GM20000 (cell line): ENCODE data around the gene CNTNAP1.

Experiments
- DNase-seq: peaks from one replicate; pipeline ENCODE4 v3.0.0; 2012; ENCODE audit warnings: low spot score
- TF ChIP-seq, protein P1 (sequence below): IDR thresholded peaks from 2 replicates; pipeline ENCODE4 v1.5.1; 2012; ENCODE audit warnings: mild to moderate bottlenecking, control low read depth; ENCODE audit errors: extremely low read depth, missing control alignments

CNTNAP1 gene

DNA sequence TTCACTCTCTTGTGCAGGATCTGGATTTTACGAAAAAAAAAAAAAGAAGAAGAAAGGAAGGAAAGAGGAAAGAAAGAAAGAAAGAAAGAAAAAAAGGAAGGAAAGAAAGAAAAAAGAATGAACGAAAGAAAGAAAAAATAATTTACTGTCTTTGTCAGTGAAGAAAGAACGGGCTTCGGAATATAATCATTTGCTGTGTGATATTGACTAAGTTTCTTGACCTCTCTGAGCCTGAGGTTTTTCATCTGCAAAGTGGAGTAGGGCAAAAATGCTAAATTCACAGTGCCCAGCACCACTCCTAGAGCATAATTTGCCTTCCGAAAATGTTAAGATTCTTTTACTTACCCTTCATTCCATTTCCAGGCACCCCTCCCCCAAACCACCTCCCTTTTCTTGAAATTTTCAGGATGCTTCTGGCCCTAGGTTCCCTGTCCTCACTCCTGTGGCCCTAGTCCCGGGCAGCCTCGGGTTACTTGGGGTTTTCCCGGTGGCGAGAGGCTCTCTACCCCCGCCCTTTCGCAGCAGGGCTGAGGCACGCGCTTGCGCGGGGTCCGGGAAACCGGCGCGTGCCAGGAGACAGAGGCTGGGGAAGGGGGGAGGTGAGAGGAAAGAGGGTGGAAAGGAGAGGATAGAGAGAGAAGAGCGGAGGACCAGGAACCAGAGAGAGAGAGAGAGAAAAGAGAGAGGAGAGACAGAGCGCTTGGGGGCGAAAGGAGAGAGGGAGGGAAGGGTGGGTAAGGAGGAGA is at the start of gene CNTNAP1:
Gene CNTNAP1 (plus strand): TSS at position 556 of the 746 bp plus-strand sequence. CDS start 299 bp downstream, outside the sequence.
- DNase-seq: peak; percentile 85
- TF ChIP-seq, protein P1, sequence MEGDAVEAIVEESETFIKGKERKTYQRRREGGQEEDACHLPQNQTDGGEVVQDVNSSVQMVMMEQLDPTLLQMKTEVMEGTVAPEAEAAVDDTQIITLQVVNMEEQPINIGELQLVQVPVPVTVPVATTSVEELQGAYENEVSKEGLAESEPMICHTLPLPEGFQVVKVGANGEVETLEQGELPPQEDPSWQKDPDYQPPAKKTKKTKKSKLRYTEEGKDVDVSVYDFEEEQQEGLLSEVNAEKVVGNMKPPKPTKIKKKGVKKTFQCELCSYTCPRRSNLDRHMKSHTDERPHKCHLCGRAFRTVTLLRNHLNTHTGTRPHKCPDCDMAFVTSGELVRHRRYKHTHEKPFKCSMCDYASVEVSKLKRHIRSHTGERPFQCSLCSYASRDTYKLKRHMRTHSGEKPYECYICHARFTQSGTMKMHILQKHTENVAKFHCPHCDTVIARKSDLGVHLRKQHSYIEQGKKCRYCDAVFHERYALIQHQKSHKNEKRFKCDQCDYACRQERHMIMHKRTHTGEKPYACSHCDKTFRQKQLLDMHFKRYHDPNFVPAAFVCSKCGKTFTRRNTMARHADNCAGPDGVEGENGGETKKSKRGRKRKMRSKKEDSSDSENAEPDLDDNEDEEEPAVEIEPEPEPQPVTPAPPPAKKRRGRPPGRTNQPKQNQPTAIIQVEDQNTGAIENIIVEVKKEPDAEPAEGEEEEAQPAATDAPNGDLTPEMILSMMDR: no peak

DNA sequence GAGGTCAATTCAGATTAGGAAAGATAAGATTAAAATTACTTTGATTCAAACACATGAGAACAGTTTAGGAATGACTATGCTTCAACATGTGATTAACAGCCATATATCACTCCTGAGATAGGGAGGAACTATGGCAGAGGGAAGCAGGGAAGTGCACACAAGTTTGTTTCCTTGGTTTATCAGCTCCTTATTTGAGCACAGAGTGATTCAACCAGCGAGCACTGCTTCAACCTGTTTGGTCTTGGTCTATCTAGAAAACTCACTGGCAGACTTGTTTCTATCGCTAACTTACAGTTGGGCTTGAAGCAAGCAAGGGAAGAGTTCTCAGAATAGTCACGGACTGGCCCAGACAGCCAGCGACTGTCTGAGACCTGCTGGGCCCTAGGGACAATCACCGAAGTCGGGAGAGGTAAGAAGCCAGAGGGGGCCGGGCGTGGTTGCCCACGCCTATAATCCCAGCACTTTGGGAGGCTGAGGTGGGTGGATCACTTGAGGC is 49.3 kb upstream of the CNTNAP1 start:
- TF ChIP-seq, protein P1: no peak
- no peak for DNase-seq

DNA sequence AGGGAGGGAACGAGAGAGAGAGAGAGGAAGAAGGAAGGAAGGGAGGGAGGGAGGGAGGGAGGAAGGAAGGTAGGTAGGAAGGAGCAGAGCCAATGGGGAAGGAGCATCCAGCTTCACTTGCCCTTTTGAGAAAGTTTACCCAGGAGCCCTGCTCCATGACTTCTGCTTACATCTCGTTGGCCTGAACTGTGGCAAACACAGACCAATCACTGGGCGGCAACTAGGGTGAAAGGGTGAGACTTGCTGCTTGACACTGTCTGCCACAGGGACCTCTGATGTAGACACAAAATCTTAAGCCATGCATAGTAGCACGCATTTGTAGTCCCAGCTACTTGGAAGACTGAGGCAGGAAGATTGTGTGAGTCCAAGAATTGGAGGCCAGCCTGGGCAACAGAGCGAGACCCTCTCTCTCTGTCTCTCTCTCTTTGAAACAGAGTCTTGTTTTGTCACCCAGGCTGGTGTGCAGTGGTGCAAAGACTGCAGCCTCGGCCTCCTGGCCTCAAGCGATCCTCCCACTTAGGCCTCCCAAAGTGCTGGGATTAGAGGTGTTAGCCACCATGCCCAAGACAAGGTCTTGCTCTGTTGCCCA is 42.7 kb upstream of the CNTNAP1 start:
- TF ChIP-seq, protein P1: no peak
- DNase-seq: no peak

DNA sequence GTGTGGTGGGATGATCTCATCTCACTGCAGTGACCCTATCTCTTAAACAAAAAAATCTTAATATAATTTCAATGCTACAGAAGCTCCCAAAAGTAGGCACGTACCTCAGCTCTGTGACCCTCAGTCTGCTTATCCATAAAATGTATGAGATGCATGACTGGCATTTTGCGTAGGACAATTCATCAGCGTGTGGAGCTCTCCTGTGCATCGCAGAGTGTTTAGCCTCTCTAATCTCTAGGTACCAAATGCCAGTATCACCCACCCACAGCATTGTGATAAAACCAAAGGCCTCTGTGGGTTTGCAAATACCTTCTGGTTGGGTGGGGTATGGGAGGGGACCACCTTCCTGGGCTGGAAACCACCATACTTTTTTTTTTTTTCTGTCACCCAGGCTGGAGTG is 42.2 kb upstream of the CNTNAP1 start:
- TF ChIP-seq, protein P1: no peak
- no peak for DNase-seq

DNA sequence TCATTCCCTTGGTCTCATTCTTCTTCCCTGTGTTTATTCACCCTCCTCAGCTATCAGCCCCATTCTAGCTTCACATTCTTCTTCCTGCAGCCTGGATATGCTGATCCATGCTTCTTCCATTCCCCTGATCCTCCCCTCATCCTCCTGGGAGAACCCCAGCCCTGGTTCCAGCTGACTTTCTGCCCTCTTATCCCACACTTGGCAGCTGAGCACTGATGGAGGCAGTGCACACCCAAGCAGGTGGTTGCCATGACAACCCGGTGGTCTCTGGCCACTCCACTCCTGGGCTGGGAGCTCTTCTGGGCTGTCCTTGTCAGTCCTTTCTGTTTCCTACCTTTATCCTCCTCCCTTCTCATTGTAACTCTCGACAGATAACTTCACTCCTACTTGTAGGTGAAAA is 40.0 kb upstream of the CNTNAP1 start:
- DNase-seq: no peak
- TF ChIP-seq, protein P1: no peak

DNA sequence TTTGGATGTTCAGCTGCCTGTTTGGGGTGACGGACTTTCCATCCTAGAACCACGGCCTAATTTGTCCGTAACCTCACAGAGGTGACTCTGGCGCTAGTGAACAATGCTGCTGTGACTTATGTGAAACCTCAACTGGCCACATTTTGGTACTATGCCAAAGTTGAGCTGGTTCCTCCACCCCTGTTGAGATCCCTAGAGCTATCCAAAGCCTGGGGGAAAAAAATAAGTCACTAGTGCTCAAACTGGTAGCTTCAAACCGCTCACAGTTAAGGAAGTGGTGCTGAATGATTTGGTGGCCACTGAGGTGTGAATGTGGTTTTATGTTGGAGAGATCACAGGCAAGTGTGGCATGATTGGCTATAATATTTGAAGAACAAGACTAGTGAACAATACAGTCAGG is 34.6 kb upstream of the CNTNAP1 start:
- TF ChIP-seq, protein P1: no peak
- no peak for DNase-seq

DNA sequence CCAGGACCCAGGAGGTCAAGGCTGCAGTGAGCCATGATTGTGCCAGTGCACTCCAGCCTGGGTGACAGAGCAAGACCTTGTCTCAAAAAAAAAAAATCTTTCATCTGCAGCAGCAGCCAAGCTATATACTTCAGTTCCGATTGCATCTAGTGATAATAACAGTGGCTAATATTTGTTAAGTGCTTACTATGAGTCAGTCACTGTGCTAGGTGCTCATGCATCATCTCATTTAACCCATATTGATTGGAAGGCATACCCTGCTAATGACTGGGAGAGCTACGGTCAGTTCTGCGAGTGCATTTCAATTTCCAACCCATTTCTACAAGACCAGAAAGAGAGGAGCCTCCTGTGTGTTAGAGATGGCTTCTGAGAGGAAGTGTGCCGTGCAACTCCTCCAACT is 30.9 kb upstream of the CNTNAP1 start:
- TF ChIP-seq, protein P1: no peak
- DNase-seq: no peak
